ENCODE data around the gene RBM26.

RBM26 gene

DNA sequence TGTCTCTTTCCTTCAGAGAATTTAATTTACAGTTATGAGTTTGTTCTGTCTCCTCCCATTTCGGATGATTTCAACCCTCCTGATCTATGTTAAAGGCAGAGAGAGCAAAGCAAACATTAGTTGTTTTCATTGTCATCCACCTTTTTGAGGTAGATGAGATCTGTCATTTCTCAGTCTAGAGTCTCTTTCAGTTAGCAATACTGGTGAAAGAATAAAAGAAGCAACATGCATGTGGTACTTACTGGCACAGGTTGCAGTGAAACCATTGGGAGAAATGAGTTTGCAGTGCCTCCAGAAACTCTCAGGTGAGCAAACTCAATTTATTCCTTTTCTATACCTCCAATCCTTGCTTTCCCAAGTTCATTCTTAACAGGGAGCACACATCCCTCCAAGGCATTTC lies 99.4 kb downstream of the RBM26 start:
- no peaks in the 10 kb centered on the region for H3K36me3 ChIP-seq
- no peak overlapping the region for H3K27ac ChIP-seq
- no peaks in the 10 kb centered on the region for H3K4me1 ChIP-seq (ENCODE audit: control insufficient read depth in 1 of 2, insufficient read depth in 1 of 2, low read depth in 1 of 2, low read length in 1 of 2)
- no peak for TF ChIP-seq CTCF (IDR thresholded peaks at IDR 0.05)
- H3K27me3 ChIP-seq = no peaks in the 10 kb centered on the region
- no peaks in the 10 kb centered on the region for H3K9me3 ChIP-seq
- no peak overlapping the region for H3K4me3 ChIP-seq (ENCODE audit: low read depth in 1 of 2, low read length in 1 of 2)

GRCh38 chr13:79297128-79297527 lies 108.9 kb downstream of the RBM26 start:
- H3K4me3 ChIP-seq (ENCODE audit: low read depth in 1 of 2, low read length in 1 of 2) = no peak overlapping the region
- H3K27me3 ChIP-seq = no peaks in the 10 kb centered on the region
- TF ChIP-seq CTCF (IDR thresholded peaks at IDR 0.05) = no peak
- H3K36me3 ChIP-seq = no peaks in the 10 kb centered on the region
- no peaks in the 10 kb centered on the region for H3K9me3 ChIP-seq
- H3K4me1 ChIP-seq (ENCODE audit: control insufficient read depth in 1 of 2, insufficient read depth in 1 of 2, low read depth in 1 of 2, low read length in 1 of 2) = no peaks in the 10 kb centered on the region
- no peak overlapping the region for H3K27ac ChIP-seq

DNA sequence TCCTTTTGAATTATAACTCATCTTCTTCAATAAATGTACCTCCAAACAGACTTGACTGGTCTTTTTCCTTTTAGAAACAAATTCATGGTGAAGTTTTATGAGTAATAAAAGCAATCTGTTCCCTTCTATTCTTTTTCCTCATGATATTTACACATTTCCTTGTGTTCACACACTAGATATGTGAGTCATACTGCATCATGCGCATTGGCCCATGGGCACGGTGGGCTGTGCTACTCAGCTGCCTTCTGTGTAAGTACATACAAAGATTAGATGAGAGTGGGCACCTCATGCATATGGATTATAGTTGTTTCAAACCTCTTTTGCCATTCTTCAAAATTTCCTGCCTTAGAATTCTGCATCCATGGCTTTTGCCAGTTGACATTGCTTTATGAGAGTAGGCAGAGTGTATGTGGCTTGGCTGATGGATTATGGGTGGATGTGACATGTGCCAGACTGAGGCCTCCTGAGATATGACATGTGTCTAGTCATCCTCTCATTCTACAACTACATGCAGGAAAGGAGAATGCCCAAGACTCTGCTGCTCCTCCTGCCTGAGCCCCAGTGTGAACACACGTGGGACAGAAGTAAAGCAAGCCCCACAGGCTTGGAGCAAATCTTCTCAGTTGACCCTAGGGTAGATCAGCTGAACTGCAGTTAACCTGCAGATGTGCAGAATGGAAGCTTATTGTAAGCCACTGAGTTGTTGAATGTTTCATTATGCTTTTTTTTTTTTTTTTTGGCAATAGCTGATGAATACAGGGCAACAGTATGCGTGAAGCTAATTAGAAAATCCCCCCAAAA lies 109.9 kb downstream of the RBM26 start:
- no peaks in the 10 kb centered on the region for H3K4me1 ChIP-seq (ENCODE audit: control insufficient read depth in 1 of 2, insufficient read depth in 1 of 2, low read depth in 1 of 2, low read length in 1 of 2)
- H3K4me3 ChIP-seq (ENCODE audit: low read depth in 1 of 2, low read length in 1 of 2) = no peak overlapping the region
- H3K27me3 ChIP-seq = no peaks in the 10 kb centered on the region
- no peak for TF ChIP-seq CTCF (IDR thresholded peaks at IDR 0.05)
- no peak overlapping the region for H3K27ac ChIP-seq
- no peaks in the 10 kb centered on the region for H3K36me3 ChIP-seq
- no peaks in the 10 kb centered on the region for H3K9me3 ChIP-seq

DNA sequence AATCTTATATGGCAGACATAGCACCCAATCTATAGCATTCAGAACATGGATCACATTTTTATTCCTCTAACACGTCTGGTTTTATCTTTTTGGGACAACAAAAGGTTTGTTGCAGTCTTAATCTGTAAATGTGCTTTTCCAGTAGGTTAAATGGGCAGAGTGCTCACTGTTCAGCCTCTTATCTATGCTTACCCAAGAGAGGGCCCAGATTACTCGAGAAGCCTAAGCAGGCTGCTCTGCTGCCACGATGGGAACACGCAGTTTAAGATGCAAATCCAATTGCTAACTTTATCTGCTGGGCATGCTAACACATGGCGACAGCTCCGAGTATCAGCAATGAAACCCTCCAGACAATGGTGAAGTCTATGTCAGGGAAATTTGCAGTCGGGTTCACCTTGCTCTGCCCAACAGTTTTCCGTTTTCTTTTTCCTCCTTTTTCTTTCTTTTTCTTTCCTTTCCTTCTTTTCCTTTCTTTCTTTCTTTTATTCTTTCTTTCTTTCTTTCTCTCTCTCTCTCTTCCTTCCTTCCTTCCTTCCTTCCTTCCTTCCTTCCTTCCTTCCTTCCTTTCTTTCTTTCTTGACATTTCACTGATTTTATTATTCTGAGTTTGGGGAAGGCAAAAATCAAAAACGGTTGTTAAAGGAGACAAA lies 115.3 kb downstream of the RBM26 start:
- H3K27me3 ChIP-seq = no peaks in the 10 kb centered on the region
- no peaks in the 10 kb centered on the region for H3K4me1 ChIP-seq (ENCODE audit: control insufficient read depth in 1 of 2, insufficient read depth in 1 of 2, low read depth in 1 of 2, low read length in 1 of 2)
- no peak overlapping the region for H3K4me3 ChIP-seq (ENCODE audit: low read depth in 1 of 2, low read length in 1 of 2)
- no peaks in the 10 kb centered on the region for H3K9me3 ChIP-seq
- no peaks in the 10 kb centered on the region for H3K36me3 ChIP-seq
- H3K27ac ChIP-seq = no peak overlapping the region
- no peak for TF ChIP-seq CTCF (IDR thresholded peaks at IDR 0.05)

DNA sequence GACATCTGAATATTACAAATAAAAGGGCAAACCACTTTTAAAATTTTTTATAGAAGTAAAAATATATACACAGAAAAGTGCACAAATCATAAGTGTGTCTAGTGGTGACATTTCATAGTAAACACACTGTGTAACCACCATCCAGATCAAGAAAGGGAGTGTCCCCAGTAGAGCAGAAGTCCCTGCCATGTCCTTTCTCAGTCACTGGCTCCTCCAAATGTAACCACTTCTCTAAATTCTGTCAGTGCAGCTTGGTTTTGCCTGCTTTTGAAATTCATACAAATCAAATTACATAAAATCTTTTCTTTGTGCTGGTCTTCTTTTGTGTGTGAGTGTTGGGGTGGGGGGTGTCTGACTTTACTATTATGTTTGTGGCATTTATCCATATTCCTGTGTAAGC lies 116.5 kb downstream of the RBM26 start:
- TF ChIP-seq CTCF (IDR thresholded peaks at IDR 0.05) = no peak
- H3K36me3 ChIP-seq = no peaks in the 10 kb centered on the region
- H3K27me3 ChIP-seq = no peaks in the 10 kb centered on the region
- no peak overlapping the region for H3K4me3 ChIP-seq (ENCODE audit: low read depth in 1 of 2, low read length in 1 of 2)
- H3K4me1 ChIP-seq (ENCODE audit: control insufficient read depth in 1 of 2, insufficient read depth in 1 of 2, low read depth in 1 of 2, low read length in 1 of 2) = no peaks in the 10 kb centered on the region
- no peaks in the 10 kb centered on the region for H3K9me3 ChIP-seq
- no peak overlapping the region for H3K27ac ChIP-seq
